GM11168 (cell line): Measurements from ENCODE around the gene MT1X.
"Not testable (repeated sequence)": the region's sequence is repeated elsewhere in the genome, so short reads cannot be mapped to it uniquely, and the experiment has no call there.

Experiments used
- in situ Hi-C: fragments of 300-500 bp; cut with MboI; formaldehyde crosslinking; loops from one replicate; pipeline ENCODE4 v1.12.0; 2022; ENCODE audit warnings: low sequenced_read_pairs; ENCODE audit not compliant: unreplicated experiment

The MT1X gene

DNA sequence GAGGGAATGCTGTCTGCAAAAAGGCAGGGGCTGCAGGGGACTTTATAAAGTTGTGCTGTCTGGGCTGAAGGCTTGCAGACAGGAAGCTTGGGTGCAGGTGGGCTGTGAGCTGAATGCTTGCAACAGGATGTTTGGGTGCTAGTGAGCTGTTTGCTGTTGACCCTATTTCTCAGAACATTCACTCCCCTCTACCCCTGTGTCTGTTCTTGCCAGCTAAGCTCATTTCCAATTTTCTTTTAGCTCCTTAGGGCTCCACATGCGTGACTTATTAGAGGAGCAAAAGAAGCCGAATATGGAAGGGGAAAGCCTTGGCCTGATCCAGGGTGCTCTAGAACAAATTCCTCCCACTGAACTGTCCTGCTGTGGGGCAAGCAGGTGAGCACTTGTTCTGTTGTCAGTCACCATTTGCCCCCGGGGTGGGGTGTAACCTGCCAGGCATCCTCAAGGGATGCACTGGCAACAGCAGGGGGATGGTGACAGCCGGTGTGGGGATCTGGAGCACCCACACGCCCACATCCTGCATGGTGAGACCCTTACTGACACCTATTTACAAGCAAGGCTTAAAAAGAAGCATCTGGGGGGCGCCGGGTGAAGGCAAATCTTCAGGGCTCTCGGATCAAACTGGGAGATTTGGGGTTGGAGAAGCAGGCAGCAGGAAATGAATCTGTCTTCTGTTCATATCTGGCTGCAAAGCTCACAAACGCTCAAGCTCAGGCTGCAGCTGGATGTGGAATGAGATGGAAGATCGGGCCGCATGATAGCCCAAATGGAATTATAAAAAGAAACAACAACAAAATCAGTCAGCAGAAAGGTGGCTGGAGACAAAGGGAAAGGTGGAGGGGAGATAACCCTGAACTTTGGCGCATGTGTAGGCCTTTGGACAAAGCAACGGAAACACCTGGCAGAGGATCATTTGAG, 26.5 kb downstream of the MT1X start:
- in situ Hi-C loops: no loop called here

DNA sequence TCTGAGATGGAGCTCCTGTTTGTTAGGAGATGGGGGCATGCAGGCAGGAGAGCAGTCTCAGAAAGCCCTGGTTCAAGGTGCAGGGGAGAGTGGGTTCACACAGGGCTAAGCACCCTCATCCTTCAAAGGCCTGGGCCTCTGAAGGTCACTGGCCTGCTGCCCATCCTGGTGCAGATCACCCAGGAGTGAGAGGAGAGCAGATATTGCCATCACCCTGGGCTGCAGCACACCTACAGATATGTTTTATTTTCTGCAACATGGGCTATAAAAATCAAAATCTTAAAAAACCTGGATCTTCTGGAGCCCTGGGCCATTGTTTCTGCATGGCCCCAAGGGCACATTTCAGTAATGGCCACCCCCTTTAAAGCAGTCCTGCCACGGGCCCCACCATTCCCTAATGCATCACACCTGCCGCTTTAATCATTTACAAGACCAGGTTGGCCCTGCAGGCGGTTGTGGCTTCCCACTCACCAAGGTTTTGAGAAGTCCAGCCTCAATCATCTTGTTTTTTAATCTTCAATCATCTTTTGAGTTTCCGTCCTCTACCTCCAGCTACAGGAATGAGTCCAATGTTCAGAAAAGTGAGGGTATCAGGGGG, 27.3 kb downstream of the MT1X start:
- in situ Hi-C loops: no loop called here

DNA sequence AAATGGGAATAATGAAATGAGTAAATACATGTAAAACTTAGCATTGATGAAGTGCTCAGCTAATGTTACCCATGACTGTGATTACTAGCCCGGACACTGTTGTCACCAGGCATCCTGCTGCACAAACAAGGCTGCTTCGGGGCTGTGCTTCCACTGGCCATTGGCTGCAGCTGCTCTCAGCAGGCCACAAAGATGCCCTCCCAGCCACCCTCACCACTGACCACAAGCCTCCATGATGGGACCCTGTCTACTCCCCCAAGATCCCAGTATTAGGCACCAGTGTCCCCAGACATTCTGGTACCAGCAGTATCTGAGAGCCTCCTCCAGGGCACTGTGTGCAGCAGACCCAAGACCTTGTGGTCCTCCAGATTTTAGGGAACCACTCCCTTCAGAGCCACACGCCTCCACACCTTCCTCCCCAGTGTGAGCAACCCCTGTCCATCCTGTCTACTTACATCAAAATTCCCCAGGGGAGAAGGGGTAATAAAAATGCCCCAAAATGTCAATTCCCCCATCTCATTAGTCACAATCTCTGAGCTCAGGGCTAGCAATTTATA, 28.0 kb downstream of the MT1X start:
- in situ Hi-C loops: no loop called here

DNA sequence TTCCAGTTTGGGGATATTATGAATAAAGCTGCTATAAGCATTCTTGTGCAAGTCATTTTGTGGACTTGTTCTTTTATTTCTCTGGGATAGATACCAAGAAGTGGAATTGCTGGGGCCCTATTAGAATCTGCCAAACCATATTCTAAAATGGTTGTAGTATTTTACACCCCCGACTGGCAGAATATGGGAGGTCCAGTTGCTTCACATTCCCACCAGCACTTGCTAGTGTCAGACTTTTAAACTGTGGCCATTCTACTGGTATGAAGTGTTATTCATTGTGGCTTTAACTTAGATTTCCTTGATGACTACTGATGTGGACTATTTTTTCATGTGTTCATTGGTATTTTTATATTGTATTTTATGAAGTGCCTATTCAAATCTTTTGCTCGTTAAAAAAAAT, 29.6 kb downstream of the MT1X start:
- in situ Hi-C loops: no loop called here

- in situ Hi-C loops: no loop called here
Observed at GRCh38 chr16:56713794-56714193, 31.5 kb downstream of the MT1X start.

- in situ Hi-C loops: no loop called here
Observed at GRCh38 chr16:56715126-56715525, 32.9 kb downstream of the MT1X start.

DNA sequence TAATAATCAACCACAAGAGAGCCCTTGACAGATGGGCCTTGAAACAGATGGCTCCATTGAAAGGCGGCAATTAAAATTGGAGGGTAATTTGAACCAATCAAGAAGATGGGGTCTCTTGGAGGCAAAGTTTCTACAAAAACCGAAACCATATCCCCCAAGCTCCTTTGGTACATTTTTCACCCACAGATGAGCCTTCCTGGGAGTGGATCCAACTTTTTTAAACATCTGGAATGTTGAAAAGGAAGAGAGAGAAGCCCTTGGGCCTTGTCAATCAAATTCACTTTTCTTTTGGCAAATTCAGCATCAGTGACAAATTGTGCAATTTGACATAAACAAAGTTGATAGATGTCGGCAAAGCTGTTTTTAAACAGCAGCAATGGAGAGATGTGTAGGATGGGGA, 34.5 kb downstream of the MT1X start:
- in situ Hi-C loops: no loop called here

GRCh38 chr16:56717532-56717931, 35.3 kb downstream of the MT1X start:
- in situ Hi-C loops: not testable (repeated sequence)

GRCh38 chr16:56722200-56722842, 40.1 kb downstream of the MT1X start:
- in situ Hi-C loops: no loop called here

- in situ Hi-C loops: no loop called here
Observed at GRCh38 chr16:56724191-56724590, 41.9 kb downstream of the MT1X start.

GRCh38 chr16:56726283-56726682, 44.0 kb downstream of the MT1X start:
- in situ Hi-C loops: no loop called here

DNA sequence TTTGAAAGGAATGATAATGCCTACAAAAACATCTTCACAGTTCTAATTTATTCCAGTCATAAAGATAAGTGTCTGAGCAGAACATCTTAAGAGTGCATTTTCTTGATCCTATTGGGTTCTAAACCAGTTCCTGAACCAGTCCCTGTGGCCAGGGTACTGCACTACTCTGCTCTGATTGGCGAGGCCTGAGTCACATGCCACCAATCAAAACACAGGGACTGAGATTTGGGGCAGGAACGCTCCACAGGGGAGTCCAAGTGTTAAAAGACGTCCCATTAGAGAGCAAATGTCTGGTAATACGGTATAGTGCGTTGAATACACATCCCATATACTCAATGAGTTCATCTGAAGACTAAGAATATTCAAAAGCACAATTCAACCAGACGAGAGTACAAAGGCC, 44.7 kb downstream of the MT1X start:
- in situ Hi-C loops: no loop called here

DNA sequence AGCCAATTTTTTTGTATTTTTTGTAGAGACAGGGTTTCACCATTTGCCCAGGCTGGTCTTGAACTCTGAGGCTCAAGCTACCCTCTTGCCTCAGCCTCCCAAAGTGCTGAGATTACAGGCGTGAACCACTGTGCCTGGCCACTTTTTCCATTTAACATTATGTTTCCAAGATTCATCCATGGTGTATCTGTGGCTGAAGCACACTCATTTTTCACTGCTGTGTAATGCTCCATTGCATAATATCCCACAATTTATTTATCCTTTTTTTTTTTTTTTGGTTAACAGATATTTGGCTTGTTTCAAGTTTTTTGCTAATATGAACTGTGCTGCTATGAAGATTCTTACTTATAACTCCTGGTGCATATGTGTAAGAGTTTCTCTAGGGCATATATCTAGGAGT, 45.8 kb downstream of the MT1X start:
- in situ Hi-C loops: no loop called here

DNA sequence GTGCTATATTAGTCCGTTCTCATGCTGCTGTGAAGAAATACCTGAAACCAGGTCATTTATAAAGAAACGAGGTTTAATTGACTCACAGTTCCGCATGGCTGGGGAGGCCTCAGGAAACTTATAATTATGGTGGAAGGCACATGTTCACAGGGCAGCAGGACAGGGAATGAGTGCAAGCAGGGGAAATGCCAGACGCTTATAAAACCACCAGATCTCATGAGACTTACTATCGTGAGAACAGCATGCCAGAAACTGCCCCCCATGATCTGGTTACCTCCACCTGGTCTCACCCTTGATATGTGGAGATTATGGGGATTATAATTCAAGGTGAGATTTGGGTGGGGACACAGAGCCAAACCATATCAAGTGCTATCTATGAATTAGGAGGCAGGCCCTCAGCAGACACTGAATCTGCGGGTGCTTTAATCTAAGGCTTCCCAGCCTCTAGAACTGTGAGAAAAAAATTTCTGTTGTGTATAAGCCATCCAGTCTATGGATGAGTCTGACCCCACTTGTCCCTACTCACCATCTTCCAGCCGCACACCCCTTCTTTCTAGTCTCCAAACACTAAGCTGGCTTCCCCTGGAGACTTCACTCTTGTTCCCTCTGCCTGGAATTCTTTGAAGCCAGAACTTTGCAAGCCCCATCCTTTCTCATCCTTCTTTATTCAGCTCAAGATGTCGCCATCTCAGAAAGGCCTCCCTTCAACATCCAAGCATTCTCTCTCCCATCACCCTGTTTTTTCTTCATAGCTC, 46.9 kb downstream of the MT1X start:
- in situ Hi-C loops: no loop called here

- in situ Hi-C loops: no loop called here
Observed at GRCh38 chr16:56729735-56730662, 47.7 kb downstream of the MT1X start, which contains the start of gene NUP93. TSS of gene NUP93 (plus strand) at chr16:56730129. CDS start at chr16:56748248, 18,119 bp downstream.

DNA sequence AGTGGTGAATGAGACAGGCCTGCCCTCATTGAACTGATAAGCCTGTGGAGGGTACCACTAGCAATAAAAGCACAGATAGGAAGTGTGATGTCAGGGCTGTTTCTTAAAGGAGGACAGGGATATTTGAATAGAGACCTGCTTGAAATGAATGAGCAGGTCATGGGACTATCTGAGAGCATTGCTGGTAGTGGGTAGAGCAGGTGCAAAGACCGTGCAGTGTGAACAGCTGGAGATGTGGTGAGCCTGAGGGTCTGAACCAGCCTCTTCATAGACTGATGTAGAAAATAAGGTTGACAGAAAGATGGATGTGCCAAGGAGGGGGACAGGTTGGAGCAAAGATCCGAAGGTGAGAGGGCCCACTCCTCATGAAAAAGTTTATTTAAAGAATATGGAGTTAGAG, 50.1 kb downstream of the MT1X start:
- in situ Hi-C loops: no loop called here

GRCh38 chr16:56732832-56733231, 50.6 kb downstream of the MT1X start:
- in situ Hi-C loops: no loop called here
